Astrocyte (in vitro differentiated cells and primary cell): ENCODE results near the gene HS6ST3. TPM values are rescaled to one million over a fixed set of nuclear protein-coding genes. Genes with fewer than 3 reads are reported as not detected.

Source experiments
- DNase-seq: peaks from one replicate; pipeline ENCODE4 v3.0.0-alpha.2; 2010; ENCODE audit warnings: low read depth
- FAIRE-seq: peaks from 2 replicates; lab custom pipeline; 2011; peaks lifted over from hg19 to GRCh38; lab: Jason Lieb, UNC
- H2AFZ ChIP-seq: 2 replicates; pipeline ENCODE4 v1.6.0; 2012; ENCODE audit warnings: low read depth, low read length, inconsistent platforms
- H3K27ac ChIP-seq: 2 replicates; pipeline ENCODE4 v1.5.1; 2011; ENCODE audit warnings: low read depth, low read length, inconsistent platforms
- H3K27me3 ChIP-seq: 2 replicates; pipeline ENCODE4 v1.6.0; 2011; ENCODE audit warnings: low read length, inconsistent platforms; ENCODE audit not compliant: insufficient read depth
- H3K36me3 ChIP-seq: 2 replicates; pipeline ENCODE4 v1.5.1; 2011; ENCODE audit warnings: low read length, inconsistent platforms; ENCODE audit not compliant: insufficient read depth
- H3K4me1 ChIP-seq: 2 replicates; pipeline ENCODE4 v1.5.1; 2011; ENCODE audit warnings: low read length, inconsistent platforms; ENCODE audit not compliant: insufficient read depth
- H3K4me2 ChIP-seq: 2 replicates; pipeline ENCODE4 v1.6.0; 2012; ENCODE audit warnings: low read length, inconsistent platforms
- H3K4me3 ChIP-seq: 2 replicates; pipeline ENCODE4 v1.5.1; 2011; ENCODE audit warnings: low read depth, mild to moderate bottlenecking, low read length, inconsistent platforms; ENCODE audit not compliant: insufficient read depth
- H3K79me2 ChIP-seq: 2 replicates; pipeline ENCODE4 v1.6.0; 2012; ENCODE audit warnings: mild to moderate bottlenecking, low read length, inconsistent platforms; ENCODE audit not compliant: insufficient read depth
- H3K9ac ChIP-seq: 2 replicates; pipeline ENCODE4 v1.6.0; 2012; ENCODE audit warnings: mild to moderate bottlenecking, low read length, inconsistent platforms
- H3K9me3 ChIP-seq: 2 replicates; pipeline ENCODE4 v1.5.1; 2012; ENCODE audit warnings: low read depth, mild to moderate bottlenecking, low read length, inconsistent platforms; ENCODE audit not compliant: insufficient read depth
- H4K20me1 ChIP-seq: 2 replicates; pipeline ENCODE4 v1.6.0; 2012; ENCODE audit warnings: low read length, inconsistent platforms; ENCODE audit not compliant: insufficient read depth
- H3K27ac Mint-ChIP-seq: one replicate; pipeline ENCODE4 v1.8.0; 2021; ENCODE audit warnings: mild to moderate bottlenecking, mixed read lengths; ENCODE audit not compliant: unreplicated experiment
- H3K27me3 Mint-ChIP-seq: one replicate; pipeline ENCODE4 v1.8.0; 2021; ENCODE audit warnings: low read depth, mixed read lengths; ENCODE audit not compliant: unreplicated experiment
- H3K36me3 Mint-ChIP-seq: one replicate; pipeline ENCODE4 v1.8.0; 2021; ENCODE audit warnings: low read depth, mixed read lengths; ENCODE audit not compliant: unreplicated experiment
- H3K4me1 Mint-ChIP-seq: one replicate; pipeline ENCODE4 v1.8.0; 2021; ENCODE audit warnings: low read depth, mixed read lengths; ENCODE audit not compliant: unreplicated experiment
- H3K4me3 Mint-ChIP-seq: one replicate; pipeline ENCODE4 v1.8.0; 2021; ENCODE audit warnings: mild to moderate bottlenecking, moderate library complexity, mixed read lengths; ENCODE audit not compliant: unreplicated experiment
- H3K9me3 Mint-ChIP-seq: one replicate; pipeline ENCODE4 v1.8.0; 2021; ENCODE audit warnings: mild to moderate bottlenecking, mixed read lengths; ENCODE audit not compliant: unreplicated experiment
- CTCF ChIP-seq: IDR thresholded peaks from 2 replicates; pipeline ENCODE4 v1.5.1; 2011; ENCODE audit warnings: low read depth, mild to moderate bottlenecking, inconsistent platforms, low read length, moderate library complexity; ENCODE audit not compliant: insufficient read depth
- EZH2 ChIP-seq: IDR thresholded peaks from 2 replicates; pipeline ENCODE4 v1.6.1; 2012; ENCODE audit warnings: mild to moderate bottlenecking, low read length, inconsistent platforms; ENCODE audit not compliant: insufficient read depth
- total RNA-seq: library from RNA; stranded (reverse); gene quantifications from 2 replicates; pipeline ENCODE4 v1.2.1, GENCODE V29; 2021

HS6ST3 gene
- total RNA-seq, 1 donor from 2014 or later = 0.07 TPM

GRCh38 chr13:96707146-96707545 is 617.2 kb downstream of the HS6ST3 start:
- Histone ChIP-seq H3K79me2 (no peaks in the 10 kb centered on the region), H3K27me3 (no peaks in the 10 kb centered on the region), H3K4me2 (no peak overlapping the region), H3K4me1 (no peaks in the 10 kb centered on the region), H3K4me3 (no peak overlapping the region), H3K9ac (no peak overlapping the region), H3K9me3 (peaks cover 4% of the 10 kb centered on the region), H3K36me3 (no peaks in the 10 kb centered on the region), H4K20me1 (no peaks in the 10 kb centered on the region), H2AFZ (no peak overlapping the region), H3K27ac (no peak overlapping the region)
- no peak overlapping the region for H3K4me3 Mint-ChIP-seq
- H3K9me3 Mint-ChIP-seq = peaks cover 2% of the 10 kb centered on the region
- no peak for TF ChIP-seq EZH2
- TF ChIP-seq CTCF = no peak
- FAIRE-seq (no peak), DNase-seq (no peak)
- no peaks in the 10 kb centered on the region for H3K27me3 Mint-ChIP-seq
- no peaks in the 10 kb centered on the region for H3K4me1 Mint-ChIP-seq
- H3K36me3 Mint-ChIP-seq = no peaks in the 10 kb centered on the region
- no peak overlapping the region for H3K27ac Mint-ChIP-seq

DNA sequence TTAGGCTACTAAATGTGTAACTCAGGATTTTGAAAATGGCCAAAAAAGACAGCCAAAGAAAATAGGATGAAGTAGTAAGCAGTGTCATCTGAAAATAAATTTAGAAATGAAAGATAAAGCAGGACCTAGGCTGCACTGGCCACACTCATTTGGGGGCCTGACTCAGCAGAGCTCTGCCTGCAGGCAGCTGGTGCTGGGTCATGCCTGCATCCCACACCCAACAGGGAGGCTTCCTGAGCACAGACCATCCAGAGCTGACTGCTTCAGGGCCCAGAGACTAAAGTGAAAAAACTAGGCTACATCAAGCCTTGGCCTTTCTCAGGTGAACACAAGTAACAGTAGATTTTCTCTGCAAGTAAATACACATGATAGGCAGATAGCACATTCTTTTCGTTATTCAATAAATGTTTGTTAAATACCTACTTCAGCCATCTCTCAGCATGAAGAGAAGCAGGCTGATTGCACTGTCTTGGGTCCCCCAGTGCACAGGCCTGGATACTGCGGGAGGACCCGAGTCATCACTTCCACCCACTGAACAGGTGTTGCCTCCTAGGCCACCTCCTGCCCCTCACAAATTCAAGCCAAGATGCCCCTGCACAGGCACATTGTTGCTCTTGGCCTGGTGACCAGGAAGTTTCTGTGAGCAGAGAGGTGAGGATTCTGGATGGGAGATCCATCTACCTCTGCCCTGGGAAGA is 620.4 kb downstream of the HS6ST3 start:
- Mint-ChIP-seq H3K27me3 (no peaks in the 10 kb centered on the region), H3K4me3 (no peak overlapping the region), H3K27ac (no peak overlapping the region), H3K9me3 (peaks cover 5% of the 10 kb centered on the region), H3K4me1 (no peaks in the 10 kb centered on the region), H3K36me3 (no peaks in the 10 kb centered on the region)
- H3K4me3 ChIP-seq = no peak overlapping the region
- no peak overlapping the region for H2AFZ ChIP-seq
- no peak overlapping the region for H3K4me2 ChIP-seq
- no peaks in the 10 kb centered on the region for H3K79me2 ChIP-seq
- no peaks in the 10 kb centered on the region for H3K27me3 ChIP-seq
- H3K36me3 ChIP-seq = no peaks in the 10 kb centered on the region
- peaks cover 4% of the 10 kb centered on the region for H3K9me3 ChIP-seq
- TF ChIP-seq CTCF (no peak), EZH2 (no peak)
- H3K9ac ChIP-seq = no peak overlapping the region
- H3K4me1 ChIP-seq = no peaks in the 10 kb centered on the region
- DNase-seq = no peak
- H4K20me1 ChIP-seq = no peaks in the 10 kb centered on the region
- H3K27ac ChIP-seq = no peak overlapping the region
- no peak for FAIRE-seq

DNA sequence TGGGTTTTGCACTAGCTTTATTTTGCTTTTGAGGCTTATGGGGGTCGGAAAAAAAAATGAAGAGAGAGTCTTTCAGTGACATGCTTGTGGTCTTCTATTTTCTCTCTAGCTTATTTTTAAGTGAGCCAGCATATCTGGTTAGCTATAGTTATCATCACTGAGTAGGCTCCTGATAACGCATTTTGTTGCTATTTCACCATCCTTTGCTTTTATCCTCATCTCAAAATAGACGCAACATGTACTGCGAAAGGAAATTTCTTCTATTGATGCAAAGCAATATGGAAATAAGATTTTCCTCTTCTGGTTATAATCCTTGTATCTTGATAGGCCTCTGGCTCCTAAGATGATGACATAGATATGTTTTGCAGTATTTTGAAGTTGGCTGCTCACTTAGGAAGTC is 630.5 kb downstream of the HS6ST3 start:
- Mint-ChIP-seq H3K9me3 (no peaks in the 10 kb centered on the region), H3K36me3 (no peaks in the 10 kb centered on the region), H3K4me1 (no peaks in the 10 kb centered on the region), H3K4me3 (no peak overlapping the region), H3K27me3 (peaks cover 2% of the 10 kb centered on the region), H3K27ac (no peak overlapping the region)
- H3K4me2 ChIP-seq = no peak overlapping the region
- H3K9ac ChIP-seq = no peak overlapping the region
- no peak overlapping the region for H3K27ac ChIP-seq
- H4K20me1 ChIP-seq = no peaks in the 10 kb centered on the region
- H3K36me3 ChIP-seq = no peaks in the 10 kb centered on the region
- TF ChIP-seq EZH2 (no peak), CTCF (no peak)
- no peak for FAIRE-seq
- H3K4me3 ChIP-seq = no peak overlapping the region
- H3K4me1 ChIP-seq = no peaks in the 10 kb centered on the region
- no peaks in the 10 kb centered on the region for H3K9me3 ChIP-seq
- H2AFZ ChIP-seq = no peak overlapping the region
- no peaks in the 10 kb centered on the region for H3K27me3 ChIP-seq
- no peaks in the 10 kb centered on the region for H3K79me2 ChIP-seq
- no peak for DNase-seq
